ENCODE data around the gene HIBADH. TPM values are rescaled to one million over a fixed set of nuclear protein-coding genes. Genes with fewer than 3 reads are reported as not detected.
A peak's percentile ranks its signal among the peaks of the same experiment; 100 is the strongest.
"Not testable (repeated sequence)": the region's sequence is repeated elsewhere in the genome, so short reads cannot be mapped to it uniquely, and the experiment has no call there.

HIBADH gene
- total and polyA plus RNA-seq, 7 experiments from 2014 or later = 8.0 to 46.2 (median 14.7) TPM

GRCh38 chr7:27677912-27678612 lies 15.4 kb upstream of the HIBADH start:
- DNase-seq (no peak), ATAC-seq (no peak)
- Mint-ChIP-seq H3K27me3 (peaks cover 0 to 3% (median 0%) of the 10 kb centered on the region in 5 donors), H3K9me3 (no peaks in the 10 kb centered on the region), H3K4me3 (no peak overlapping the region), H3K27ac (no peak overlapping the region), H3K4me1 (no peaks in the 10 kb centered on the region), H3K36me3 (no peaks in the 10 kb centered on the region)
- Histone ChIP-seq H3K27ac (ENCODE audit: low read depth, low read length) (no peak overlapping the region), H3K9me3 (ENCODE audit: control insufficient read depth in 2 of 3, low read length in 3 of 3) (no peaks in the 10 kb centered on the region), H3K27me3 (ENCODE audit: control insufficient read depth in 2 of 2, insufficient read depth in 2 of 2, low read length in 2 of 2) (no peaks in the 10 kb centered on the region), H3K4me1 (ENCODE audit: control insufficient read depth in 2 of 2, insufficient read depth in 2 of 2, low read length in 2 of 2) (no peaks in the 10 kb centered on the region), H3K36me3 (ENCODE audit: control insufficient read depth in 2 of 3, insufficient read depth in 3 of 3, low read length in 3 of 3) (no peaks in the 10 kb centered on the region), H3K4me3 (ENCODE audit: low read length) (no peak overlapping the region)
- intact Hi-C loops (cut with micrococcal nuclease) = no loop called here
- ChIA-PET CTCF (no interaction called here), POLR2A (no interaction called here)

DNA sequence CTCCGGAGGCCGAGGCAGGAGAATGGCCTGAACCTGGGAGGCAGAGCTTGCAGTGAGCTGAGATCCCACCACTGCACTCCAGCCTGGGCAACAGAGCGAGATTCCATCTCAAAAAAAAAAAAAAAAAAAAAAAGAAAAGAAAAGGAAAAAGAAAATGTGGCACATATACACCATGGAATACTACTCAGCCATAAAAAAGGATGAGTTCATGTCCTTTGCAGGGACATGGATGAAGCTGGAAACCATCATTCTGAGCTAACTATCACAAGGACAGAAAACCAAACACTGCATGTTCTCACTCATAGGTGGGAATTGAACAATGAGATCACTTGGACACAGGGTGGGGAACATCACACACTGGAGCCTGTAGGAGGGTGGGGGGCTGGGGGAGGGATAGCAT lies 11.4 kb upstream of the HIBADH start:
- POLR2A ChIA-PET = interaction anchor here (2.1 kb wide), 1 partner anchor 11 kb away, joined by 8 read pairs; the partner anchor contains the start of gene HIBADH
- H3K4me1 Mint-ChIP-seq; H3K36me3 Mint-ChIP-seq; H3K4me3 ChIP-seq (ENCODE audit: low read length); H3K9me3 ChIP-seq (ENCODE audit: control insufficient read depth in 2 of 3, low read length in 3 of 3); intact Hi-C loops (cut with micrococcal nuclease); H3K4me3 Mint-ChIP-seq; H3K4me1 ChIP-seq (ENCODE audit: control insufficient read depth in 2 of 2, insufficient read depth in 2 of 2, low read length in 2 of 2); ATAC-seq; H3K36me3 ChIP-seq (ENCODE audit: control insufficient read depth in 2 of 3, insufficient read depth in 3 of 3, low read length in 3 of 3); CTCF ChIA-PET; H3K9me3 Mint-ChIP-seq; H3K27ac Mint-ChIP-seq; H3K27ac ChIP-seq (ENCODE audit: low read depth, low read length); DNase-seq; H3K27me3 ChIP-seq (ENCODE audit: control insufficient read depth in 2 of 2, insufficient read depth in 2 of 2, low read length in 2 of 2): not testable (repeated sequence)
- H3K27me3 Mint-ChIP-seq = peaks cover 0 to 15% (median 6%) of the 10 kb centered on the region in 5 donors

GRCh38 chr7:27671675-27672074 lies 9.0 kb upstream of the HIBADH start:
- Histone ChIP-seq H3K4me3 (ENCODE audit: low read length) (no peak overlapping the region), H3K36me3 (ENCODE audit: control insufficient read depth in 2 of 3, insufficient read depth in 3 of 3, low read length in 3 of 3) (no peaks in the 10 kb centered on the region), H3K4me1 (ENCODE audit: control insufficient read depth in 2 of 2, insufficient read depth in 2 of 2, low read length in 2 of 2) (no peaks in the 10 kb centered on the region), H3K27ac (ENCODE audit: low read depth, low read length) (no peak overlapping the region), H3K9me3 (ENCODE audit: control insufficient read depth in 2 of 3, low read length in 3 of 3) (no peaks in the 10 kb centered on the region), H3K27me3 (ENCODE audit: control insufficient read depth in 2 of 2, insufficient read depth in 2 of 2, low read length in 2 of 2) (no peaks in the 10 kb centered on the region)
- H3K4me3 Mint-ChIP-seq = no peak overlapping the region
- no peaks in the 10 kb centered on the region for H3K4me1 Mint-ChIP-seq
- peaks cover 0 to 15% (median 6%) of the 10 kb centered on the region in 5 donors for H3K27me3 Mint-ChIP-seq
- no peaks in the 10 kb centered on the region for H3K9me3 Mint-ChIP-seq
- H3K36me3 Mint-ChIP-seq = peaks cover 0 to 4% (median 0%) of the 10 kb centered on the region in 5 donors
- no peak for ATAC-seq
- intact Hi-C loops (cut with micrococcal nuclease) = no loop called here
- DNase-seq = no peak
- ChIA-PET CTCF (no interaction called here), POLR2A (no interaction called here)
- H3K27ac Mint-ChIP-seq = no peak overlapping the region

- Mint-ChIP-seq H3K27ac (no peak overlapping the region), H3K36me3 (peaks cover 0 to 4% (median 0%) of the 10 kb centered on the region in 5 donors), H3K9me3 (no peaks in the 10 kb centered on the region), H3K27me3 (peaks cover 0 to 15% (median 6%) of the 10 kb centered on the region in 5 donors), H3K4me1 (no peaks in the 10 kb centered on the region), H3K4me3 (no peak overlapping the region)
- ATAC-seq = no peak
- no peaks in the 10 kb centered on the region for H3K27me3 ChIP-seq (ENCODE audit: control insufficient read depth in 2 of 2, insufficient read depth in 2 of 2, low read length in 2 of 2)
- DNase-seq = no peak
- H3K27ac ChIP-seq (ENCODE audit: low read depth, low read length) = no peak overlapping the region
- POLR2A ChIA-PET = no interaction called here
- H3K36me3 ChIP-seq (ENCODE audit: control insufficient read depth in 2 of 3, insufficient read depth in 3 of 3, low read length in 3 of 3) = no peaks in the 10 kb centered on the region
- no peak overlapping the region for H3K4me3 ChIP-seq (ENCODE audit: low read length)
- CTCF ChIA-PET = no interaction called here
- no peaks in the 10 kb centered on the region for H3K9me3 ChIP-seq (ENCODE audit: control insufficient read depth in 2 of 3, low read length in 3 of 3)
- no peaks in the 10 kb centered on the region for H3K4me1 ChIP-seq (ENCODE audit: control insufficient read depth in 2 of 2, insufficient read depth in 2 of 2, low read length in 2 of 2)
- intact Hi-C loops (cut with micrococcal nuclease) = no loop called here
Observed at GRCh38 chr7:27670676-27671075, 8.0 kb upstream of the HIBADH start.

DNA sequence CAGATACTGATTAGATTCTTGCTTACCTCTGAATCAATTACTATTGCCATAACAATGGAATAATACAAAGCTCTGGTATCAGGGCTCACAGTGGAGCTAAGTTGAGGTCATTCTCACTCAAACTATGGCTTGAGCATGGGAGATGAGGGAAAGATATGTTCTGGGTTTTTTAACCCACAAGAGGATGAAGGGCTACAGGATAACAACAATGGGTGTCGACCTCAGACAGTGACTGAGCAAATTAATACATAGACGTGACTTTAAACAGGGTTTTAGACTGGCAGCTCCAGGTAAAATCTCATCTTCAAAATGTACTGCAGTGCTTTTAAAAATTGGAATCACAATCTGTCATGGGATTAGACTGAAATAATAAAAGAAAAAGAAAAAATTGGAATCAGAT lies 7.5 kb upstream of the HIBADH start:
- CTCF ChIA-PET = no interaction called here
- H3K9me3 Mint-ChIP-seq = no peaks in the 10 kb centered on the region
- no peaks in the 10 kb centered on the region for H3K36me3 ChIP-seq (ENCODE audit: control insufficient read depth in 2 of 3, insufficient read depth in 3 of 3, low read length in 3 of 3)
- POLR2A ChIA-PET = no interaction called here
- no peak overlapping the region for H3K27ac ChIP-seq (ENCODE audit: low read depth, low read length)
- H3K27me3 Mint-ChIP-seq = peaks cover 0 to 16% (median 6%) of the 10 kb centered on the region in 5 donors
- H3K4me1 ChIP-seq (ENCODE audit: control insufficient read depth in 2 of 2, insufficient read depth in 2 of 2, low read length in 2 of 2) = no peaks in the 10 kb centered on the region
- H3K27ac Mint-ChIP-seq = no peak overlapping the region
- intact Hi-C loops (cut with micrococcal nuclease) = no loop called here
- H3K36me3 Mint-ChIP-seq = peaks cover 0 to 4% (median 0%) of the 10 kb centered on the region in 5 donors
- H3K4me1 Mint-ChIP-seq = peaks cover 0 to 1% (median 0%) of the 10 kb centered on the region in 7 donors
- DNase-seq = no peak
- no peak overlapping the region for H3K4me3 ChIP-seq (ENCODE audit: low read length)
- ATAC-seq = no peak
- no peaks in the 10 kb centered on the region for H3K9me3 ChIP-seq (ENCODE audit: control insufficient read depth in 2 of 3, low read length in 3 of 3)
- H3K27me3 ChIP-seq (ENCODE audit: control insufficient read depth in 2 of 2, insufficient read depth in 2 of 2, low read length in 2 of 2) = no peaks in the 10 kb centered on the region
- no peak overlapping the region for H3K4me3 Mint-ChIP-seq

GRCh38 chr7:27665531-27665930 lies 2.8 kb upstream of the HIBADH start:
- Mint-ChIP-seq H3K4me3 (no peak overlapping the region), H3K27ac (peak overlapping the region in 4 of 9 donors; percentile 32 to 76 (median 62)), H3K36me3 (no peaks in the 10 kb centered on the region), H3K4me1 (peaks cover 0 to 27% (median 22%) of the 10 kb centered on the region in 7 donors), H3K27me3 (peaks cover 0 to 8% (median 0%) of the 10 kb centered on the region in 5 donors), H3K9me3 (no peaks in the 10 kb centered on the region)
- no peak overlapping the region for H3K4me3 ChIP-seq (ENCODE audit: low read length)
- ChIA-PET CTCF (interaction anchor here (1.1 kb wide), 1 partner anchor 11 kb away, joined by 3 read pairs; no protein-coding TSS in a partner anchor), POLR2A (interaction anchor here (2.0 kb wide), 1 partner anchor 74 kb away, joined by 7 read pairs; the partner anchor contains the start of gene TAX1BP1)
- no peak overlapping the region for H3K27ac ChIP-seq (ENCODE audit: low read depth, low read length)
- intact Hi-C loops (cut with micrococcal nuclease) = loop anchor here (10.0 kb wide), 3 partner anchors 259 to 801 kb away; partner anchors contain the start of gene SKAP2 (in 1 of the 2)
- H3K27me3 ChIP-seq (ENCODE audit: control insufficient read depth in 2 of 2, insufficient read depth in 2 of 2, low read length in 2 of 2) = no peaks in the 10 kb centered on the region
- H3K36me3 ChIP-seq (ENCODE audit: control insufficient read depth in 2 of 3, insufficient read depth in 3 of 3, low read length in 3 of 3) = peaks cover 0 to 4% (median 0%) of the 10 kb centered on the region in 3 experiments
- ATAC-seq (no peak), DNase-seq (no peak)
- no peaks in the 10 kb centered on the region for H3K9me3 ChIP-seq (ENCODE audit: control insufficient read depth in 2 of 3, low read length in 3 of 3)
- peaks cover 6% of the 10 kb centered on the region in 2 donors for H3K4me1 ChIP-seq (ENCODE audit: control insufficient read depth in 2 of 2, insufficient read depth in 2 of 2, low read length in 2 of 2)
